Measurements from ENCODE around the gene DLG1.

DNA sequence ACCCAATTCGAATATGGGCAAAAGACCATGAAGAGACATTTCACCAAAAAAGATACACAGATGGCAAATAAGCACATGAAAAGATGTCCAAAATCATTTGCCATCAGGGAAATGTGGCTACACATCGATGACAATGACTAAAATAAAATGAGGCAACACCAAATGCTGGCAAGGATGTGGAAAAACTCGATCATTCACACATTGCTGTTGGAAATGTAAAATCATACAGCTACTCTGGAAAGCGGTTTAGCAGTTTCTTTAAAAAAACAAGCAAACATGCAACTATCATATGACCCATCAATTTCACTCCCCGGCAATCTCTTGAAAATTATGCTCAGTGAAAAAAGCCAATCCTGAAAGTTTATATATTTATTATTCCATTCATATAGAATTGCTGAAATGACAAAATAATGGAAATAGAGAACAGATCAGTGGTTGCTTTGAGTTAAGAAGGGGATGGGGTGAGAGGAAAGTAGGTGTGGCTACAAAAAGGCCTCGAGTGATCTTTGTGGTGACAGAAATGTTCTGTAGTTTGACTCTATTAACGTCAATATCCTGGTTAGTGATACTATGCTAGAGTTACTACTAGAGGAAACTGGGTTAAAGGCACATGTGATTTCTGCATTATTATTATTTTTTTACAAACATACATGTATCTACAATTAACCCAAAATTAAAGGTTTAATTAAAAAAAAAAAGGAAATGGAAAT is 45.0 kb downstream of the DLG1 start:
- TF ChIP-seq POLR2A (IDR thresholded peaks at IDR 0.05) (no peak), POLR2AphosphoS5 (IDR thresholded peaks at IDR 0.05) (no peak)
- TF ChIP-seq, protein P1, sequence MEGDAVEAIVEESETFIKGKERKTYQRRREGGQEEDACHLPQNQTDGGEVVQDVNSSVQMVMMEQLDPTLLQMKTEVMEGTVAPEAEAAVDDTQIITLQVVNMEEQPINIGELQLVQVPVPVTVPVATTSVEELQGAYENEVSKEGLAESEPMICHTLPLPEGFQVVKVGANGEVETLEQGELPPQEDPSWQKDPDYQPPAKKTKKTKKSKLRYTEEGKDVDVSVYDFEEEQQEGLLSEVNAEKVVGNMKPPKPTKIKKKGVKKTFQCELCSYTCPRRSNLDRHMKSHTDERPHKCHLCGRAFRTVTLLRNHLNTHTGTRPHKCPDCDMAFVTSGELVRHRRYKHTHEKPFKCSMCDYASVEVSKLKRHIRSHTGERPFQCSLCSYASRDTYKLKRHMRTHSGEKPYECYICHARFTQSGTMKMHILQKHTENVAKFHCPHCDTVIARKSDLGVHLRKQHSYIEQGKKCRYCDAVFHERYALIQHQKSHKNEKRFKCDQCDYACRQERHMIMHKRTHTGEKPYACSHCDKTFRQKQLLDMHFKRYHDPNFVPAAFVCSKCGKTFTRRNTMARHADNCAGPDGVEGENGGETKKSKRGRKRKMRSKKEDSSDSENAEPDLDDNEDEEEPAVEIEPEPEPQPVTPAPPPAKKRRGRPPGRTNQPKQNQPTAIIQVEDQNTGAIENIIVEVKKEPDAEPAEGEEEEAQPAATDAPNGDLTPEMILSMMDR (IDR thresholded peaks at IDR 0.05): no peak

Data from transverse colon (tissue), 4 donors.